ENCODE results near the gene CMTM8. TPM values are rescaled to one million over a fixed set of nuclear protein-coding genes. Genes with fewer than 3 reads are reported as not detected.
"Not testable (repeated sequence)": the region's sequence is repeated elsewhere in the genome, so short reads cannot be mapped to it uniquely, and the experiment has no call there.

CMTM8 gene
- polyA plus RNA-seq (2012; ENCODE audit: insufficient read depth, insufficient read length, low read depth): not detected

DNA sequence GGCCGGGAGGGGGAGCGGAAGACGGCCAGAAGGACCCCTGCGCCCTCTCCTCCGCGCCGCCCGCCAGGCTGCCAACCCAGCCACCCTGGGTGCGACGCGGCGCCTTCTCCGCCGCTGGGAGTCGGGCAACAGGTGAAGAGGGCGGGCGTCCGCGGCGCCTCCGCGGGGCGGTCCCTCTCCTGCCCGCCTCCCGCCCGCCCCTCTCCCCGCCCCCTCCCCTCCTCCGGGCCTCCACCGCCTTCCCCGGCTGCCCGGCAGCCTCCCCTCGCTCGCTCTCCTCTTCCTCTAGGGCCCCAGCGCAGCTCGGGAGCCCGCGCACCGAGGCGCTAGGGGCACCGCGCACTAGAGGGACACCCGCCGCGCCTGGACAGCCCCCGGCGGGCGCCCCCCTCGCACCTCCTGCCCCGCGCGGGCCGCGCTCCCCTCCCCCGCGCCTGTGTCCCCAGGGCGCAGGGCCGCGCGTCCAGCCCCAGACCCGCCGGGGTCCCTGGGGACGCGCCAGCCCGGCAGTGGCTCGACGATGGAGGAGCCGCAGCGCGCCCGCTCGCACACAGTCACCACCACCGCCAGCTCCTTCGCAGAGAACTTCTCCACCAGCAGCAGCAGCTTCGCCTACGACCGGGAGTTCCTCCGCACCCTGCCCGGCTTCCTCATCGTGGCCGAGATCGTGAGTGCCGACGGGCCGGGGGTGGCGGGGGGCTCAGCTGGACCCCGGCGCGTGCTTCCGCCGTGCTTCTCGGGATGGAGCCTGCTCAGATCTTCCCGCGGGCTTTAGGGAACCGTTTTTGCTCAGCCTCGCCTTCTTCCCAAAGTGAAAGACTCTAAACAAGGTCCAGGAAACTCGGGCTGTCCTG lies at the start of gene CMTM8:
Gene CMTM8 (plus strand): TSS at position 228 of the 854 bp plus-strand sequence. CDS start 293 bp downstream, at position 521.
- no peaks in the 10 kb centered on the region for H3K9me3 ChIP-seq
- no peaks in the 10 kb centered on the region for H3K4me1 ChIP-seq
- peaks cover 22% of the 10 kb centered on the region for H3K27me3 ChIP-seq
- peak; percentile 51 for DNase-seq
- H3K36me3 ChIP-seq: no peaks in the 10 kb centered on the region
- peak within 1 kb of the TSS; percentile 51 for H3K4me3 ChIP-seq (ENCODE audit: low read depth, low read length)
- TF ChIP-seq CTCF (IDR thresholded peaks at IDR 0.05; ENCODE audit: low read depth, low read length): no peak

DNA sequence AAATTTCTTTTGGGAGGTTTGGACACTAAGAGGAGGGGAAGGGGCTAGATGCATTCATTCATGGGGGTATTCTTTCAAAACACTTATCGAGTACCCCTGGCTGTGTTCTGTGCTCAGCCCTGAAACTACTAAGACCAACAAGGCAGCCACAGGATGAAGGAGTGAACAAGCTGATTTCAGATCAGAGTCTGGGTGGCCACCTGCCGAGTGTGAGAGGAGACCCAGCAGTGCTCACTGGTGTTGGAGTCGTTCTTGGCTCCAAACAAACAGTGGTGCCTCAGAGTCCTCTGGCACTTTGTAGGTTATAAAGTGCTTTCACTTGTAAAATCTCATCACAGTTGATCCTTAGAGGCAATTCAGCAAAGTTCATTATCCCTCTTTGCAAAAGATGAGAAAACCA lies 48.8 kb upstream of the CMTM8 start:
- Histone ChIP-seq H3K27me3 (no peaks in the 10 kb centered on the region), H3K4me1 (no peaks in the 10 kb centered on the region), H3K4me3 (ENCODE audit: low read depth, low read length) (no peak overlapping the region), H3K9me3 (no peaks in the 10 kb centered on the region), H3K36me3 (no peaks in the 10 kb centered on the region)
- DNase-seq: no peak
- no peak for TF ChIP-seq CTCF (IDR thresholded peaks at IDR 0.05; ENCODE audit: low read depth, low read length)

GRCh38 chr3:32190556-32190955 lies 47.9 kb upstream of the CMTM8 start:
- H3K36me3 ChIP-seq; H3K9me3 ChIP-seq; H3K4me3 ChIP-seq (ENCODE audit: low read depth, low read length); H3K4me1 ChIP-seq; H3K27me3 ChIP-seq; DNase-seq: not testable (repeated sequence)

- Histone ChIP-seq H3K36me3 (no peaks in the 10 kb centered on the region), H3K27me3 (no peaks in the 10 kb centered on the region), H3K9me3 (no peaks in the 10 kb centered on the region), H3K4me3 (ENCODE audit: low read depth, low read length) (no peak overlapping the region), H3K4me1 (no peaks in the 10 kb centered on the region)
- TF ChIP-seq CTCF (IDR thresholded peaks at IDR 0.05; ENCODE audit: low read depth, low read length): no peak
- no peak for DNase-seq
These were observed 45.4 kb upstream of the CMTM8 start for GRCh38 chr3:32193101-32193500.

DNA sequence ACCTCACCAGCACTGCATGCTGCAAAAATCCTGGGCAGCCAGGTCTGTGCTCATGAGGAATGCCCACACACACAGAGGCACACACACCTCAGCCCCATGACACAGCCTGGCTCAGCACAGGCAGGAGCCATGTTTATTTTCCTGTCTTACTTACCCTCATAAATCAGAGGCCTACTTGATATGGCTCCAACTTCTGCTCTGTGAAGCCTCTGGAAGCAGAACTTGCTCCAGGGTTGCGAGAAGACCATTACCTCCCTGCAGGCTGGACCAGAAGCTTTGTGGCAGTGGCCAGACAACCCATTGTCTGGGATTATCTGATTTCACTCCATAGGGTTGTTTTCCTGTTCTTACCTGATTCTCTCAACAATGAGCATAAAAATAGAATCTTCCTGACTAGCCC lies 43.8 kb upstream of the CMTM8 start:
- no peak for TF ChIP-seq CTCF (IDR thresholded peaks at IDR 0.05; ENCODE audit: low read depth, low read length)
- H3K9me3 ChIP-seq: no peaks in the 10 kb centered on the region
- no peak overlapping the region for H3K4me3 ChIP-seq (ENCODE audit: low read depth, low read length)
- DNase-seq: no peak
- H3K4me1 ChIP-seq: no peaks in the 10 kb centered on the region
- H3K36me3 ChIP-seq: no peaks in the 10 kb centered on the region
- H3K27me3 ChIP-seq: no peaks in the 10 kb centered on the region

DNA sequence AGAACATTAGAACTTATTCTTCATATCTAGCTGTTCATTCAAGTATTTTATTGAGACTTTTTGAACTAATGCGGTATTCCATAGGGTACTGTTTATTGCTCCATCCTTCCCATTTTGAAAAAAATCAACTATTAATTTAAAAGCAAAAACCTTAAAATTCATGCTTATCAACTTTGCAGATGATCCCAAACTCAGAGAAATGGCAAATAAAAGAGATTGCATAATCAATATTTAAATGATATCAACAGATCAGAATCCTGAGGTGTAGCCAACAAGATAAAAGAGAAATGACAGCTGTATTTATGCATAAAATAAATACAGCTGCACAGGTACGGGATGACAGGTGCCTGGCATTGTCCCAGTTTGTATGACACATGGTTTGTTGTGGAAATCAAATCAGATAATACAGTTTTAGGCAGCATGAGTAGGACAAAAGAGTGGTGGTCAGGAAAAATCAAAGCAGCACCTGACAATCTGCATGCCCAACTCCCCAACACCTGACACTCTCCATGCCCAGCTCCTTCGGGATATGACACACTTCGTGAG lies 42.4 kb upstream of the CMTM8 start:
- no peaks in the 10 kb centered on the region for H3K4me1 ChIP-seq
- no peak for DNase-seq
- H3K4me3 ChIP-seq (ENCODE audit: low read depth, low read length): no peak overlapping the region
- H3K27me3 ChIP-seq: no peaks in the 10 kb centered on the region
- no peak for TF ChIP-seq CTCF (IDR thresholded peaks at IDR 0.05; ENCODE audit: low read depth, low read length)
- H3K9me3 ChIP-seq: no peaks in the 10 kb centered on the region
- H3K36me3 ChIP-seq: no peaks in the 10 kb centered on the region
